ENCODE results near the gene TMEM205.
A peak's percentile ranks its signal among the peaks of the same experiment; 100 is the strongest.

Gene TMEM205

DNA sequence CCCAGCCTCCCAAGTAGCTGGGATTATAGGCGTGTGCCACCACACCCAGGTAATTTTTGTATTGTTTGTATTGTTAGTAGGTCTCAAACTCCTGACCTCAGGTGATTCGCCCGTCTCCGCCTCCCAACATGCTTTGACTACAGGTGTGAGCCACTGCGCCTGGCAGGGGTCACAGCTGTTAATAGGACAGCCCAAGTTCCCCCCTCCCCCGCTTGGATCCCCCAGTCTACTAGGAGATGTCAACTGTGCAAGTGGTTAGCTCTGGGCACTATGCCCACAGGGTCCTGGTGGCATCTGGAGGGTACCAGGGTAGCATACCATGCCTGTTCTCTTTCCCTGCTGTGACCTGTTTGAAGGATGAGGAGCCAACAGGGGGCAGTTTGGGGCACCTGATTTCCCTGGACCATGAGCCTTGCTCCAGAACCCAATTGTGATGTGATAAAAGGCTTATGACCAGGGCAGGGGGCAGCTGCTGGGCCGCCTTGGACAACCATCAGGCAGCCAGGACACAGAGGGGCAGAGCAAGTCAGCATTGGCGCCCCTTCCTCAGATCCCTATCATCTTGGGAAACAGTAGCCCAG is 50.3 kb downstream of the TMEM205 start, which contains the start of gene TSPAN16:
TSS of gene TSPAN16 (plus strand) at position 496 of the 581 bp plus-strand sequence. CDS start 138 bp downstream, outside the sequence.
- no peak for DNase-seq

DNA sequence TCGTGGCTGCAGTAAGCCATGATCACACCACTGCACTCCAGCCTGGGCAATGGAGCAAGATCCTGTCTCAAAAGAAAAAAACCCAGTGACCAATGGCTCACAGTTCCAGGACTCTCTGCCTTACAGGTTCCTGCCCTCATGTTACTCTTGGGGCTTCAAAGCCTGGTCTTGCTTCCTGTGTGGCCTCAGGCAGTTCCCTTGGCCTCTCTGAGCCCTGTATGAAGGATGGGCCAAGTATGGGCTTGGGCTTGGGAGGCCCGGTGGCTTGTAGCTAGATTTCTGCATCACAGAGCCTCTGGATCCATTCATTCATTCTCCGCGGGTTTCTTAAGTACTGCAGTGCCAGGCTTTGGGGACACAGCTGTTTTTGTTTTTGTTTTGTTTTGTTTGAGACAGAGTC is 50.9 kb downstream of the TMEM205 start:
- no peak for DNase-seq

DNA sequence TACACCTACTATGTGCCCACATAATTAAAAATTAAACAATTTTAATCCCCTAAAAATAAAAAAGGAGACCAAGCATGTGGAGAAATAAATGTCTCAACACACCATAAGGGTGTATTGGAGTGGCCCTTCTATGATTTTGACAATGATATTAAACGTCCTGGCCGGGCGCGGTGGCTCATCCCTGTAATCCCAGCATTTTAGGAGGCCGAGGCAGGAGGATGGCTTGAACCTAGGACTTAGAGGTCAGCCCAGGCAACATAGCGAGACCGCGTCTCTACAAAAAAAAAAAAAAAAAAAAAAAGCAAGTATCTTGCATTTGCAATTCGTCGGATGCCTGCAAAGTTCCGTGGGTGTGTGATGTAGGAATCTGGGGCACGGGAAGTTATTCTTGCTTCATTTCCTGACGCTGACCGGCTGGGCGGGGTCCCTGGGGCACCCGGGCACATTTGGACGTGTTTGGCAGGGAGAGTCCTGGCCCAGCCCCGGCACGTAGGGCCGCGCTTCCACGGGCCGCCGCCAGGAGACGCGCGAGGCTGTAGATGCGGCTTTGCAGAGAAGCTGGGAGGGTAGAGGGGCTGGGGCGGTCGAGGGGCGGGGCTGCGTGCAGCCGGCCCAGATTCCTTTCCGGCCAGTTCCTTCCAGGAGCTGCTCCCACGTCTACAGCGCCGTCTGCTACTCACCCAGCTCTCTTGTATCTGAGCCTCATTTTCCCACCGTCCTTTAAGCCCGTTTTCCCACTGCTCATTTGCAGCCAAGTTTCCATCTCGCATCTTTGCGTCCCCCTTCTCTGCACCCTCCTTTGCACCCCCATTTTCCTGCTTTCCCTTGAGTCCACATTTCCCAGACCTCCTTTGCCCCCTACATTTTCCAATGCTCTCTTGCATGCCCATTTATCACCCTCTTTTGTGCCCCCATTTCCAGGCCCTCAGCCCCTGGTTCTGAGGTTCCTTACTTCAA is 52.4 kb downstream of the TMEM205 start:
- peak; percentile 71 for DNase-seq
